Trophoblast cell (in vitro differentiated cells and primary cell): ENCODE results near the gene HSD17B8.

ENCODE experiments used
- DNase-seq, 2 donors: peaks; one replicate each; pipeline ENCODE4 v3.0.0-alpha.2; 2016
- H2AFZ ChIP-seq: 2 replicates; pipeline ENCODE4 v1.6.1; 2013; ENCODE audit warnings: low read length, moderate library complexity, mild to moderate bottlenecking; ENCODE audit not compliant: insufficient read depth, poor library complexity
- H2AK5ac ChIP-seq: 2 replicates; pipeline ENCODE4 v1.6.1; 2013; ENCODE audit warnings: mild to moderate bottlenecking, low read length
- H2BK120ac ChIP-seq: 2 replicates; pipeline ENCODE4 v1.6.1; 2013; ENCODE audit warnings: low read length, mild to moderate bottlenecking, moderate library complexity; ENCODE audit not compliant: insufficient read depth, poor library complexity
- H2BK12ac ChIP-seq: 2 replicates; pipeline ENCODE4 v1.6.1; 2013; ENCODE audit warnings: mild to moderate bottlenecking, low read length, moderate library complexity
- H2BK5ac ChIP-seq: 2 replicates; pipeline ENCODE4 v1.6.1; 2013; ENCODE audit warnings: low read length, low read depth, moderate library complexity, mild to moderate bottlenecking; ENCODE audit not compliant: poor library complexity
- H3K14ac ChIP-seq: 2 replicates; pipeline ENCODE4 v1.6.1; 2013; ENCODE audit warnings: mild to moderate bottlenecking, low read length
- H3K18ac ChIP-seq: 2 replicates; pipeline ENCODE4 v1.6.1; 2013; ENCODE audit warnings: mild to moderate bottlenecking, low read length
- H3K23ac ChIP-seq: 2 replicates; pipeline ENCODE4 v1.6.1; 2013; ENCODE audit warnings: low read length
- H3K27ac ChIP-seq: 2 replicates; pipeline ENCODE4 v1.5.1; 2013; ENCODE audit warnings: low read depth, mild to moderate bottlenecking, inconsistent platforms, low read length, moderate library complexity
- H3K27me3 ChIP-seq: 2 replicates; pipeline ENCODE4 v1.6.1; 2013; ENCODE audit warnings: inconsistent platforms, mild to moderate bottlenecking, low read length, moderate library complexity; ENCODE audit not compliant: insufficient read depth
- H3K36me3 ChIP-seq, 2 experiments: 1 replicate in 1 of 2; 2 replicates in 1 of 2; pipeline ENCODE4 v1.6.1; 2013; ENCODE audit warnings: low read length in 2 of 2, mild to moderate bottlenecking in 2 of 2, moderate library complexity in 1 of 2; ENCODE audit not compliant: insufficient read depth in 2 of 2, control insufficient read depth in 1 of 2
- H3K4ac ChIP-seq: 2 replicates; pipeline ENCODE4 v1.6.1; 2013; ENCODE audit warnings: low read depth, mild to moderate bottlenecking, low read length, moderate library complexity
- H3K4me1 ChIP-seq, 2 experiments: 1 replicate in 1 of 2; 2 replicates in 1 of 2; pipeline ENCODE4 v1.6.1; 2013; ENCODE audit warnings: low read length in 2 of 2, mild to moderate bottlenecking in 2 of 2, moderate library complexity in 1 of 2; ENCODE audit not compliant: insufficient read depth in 2 of 2, control insufficient read depth in 1 of 2
- H3K4me2 ChIP-seq: 2 replicates; pipeline ENCODE4 v1.6.1; 2013; ENCODE audit warnings: inconsistent platforms, mild to moderate bottlenecking, low read length, moderate library complexity
- H3K4me3 ChIP-seq: 2 replicates; pipeline ENCODE4 v1.5.1; 2013; ENCODE audit warnings: mild to moderate bottlenecking, low read depth, low read length, inconsistent platforms
- H3K79me1 ChIP-seq: one replicate; pipeline ENCODE4 v1.6.1; 2013; ENCODE audit warnings: low read length
- H3K79me2 ChIP-seq: 2 replicates; pipeline ENCODE4 v1.6.1; 2013; ENCODE audit warnings: low read length, mild to moderate bottlenecking; ENCODE audit not compliant: control insufficient read depth, insufficient read depth, poor library complexity
- H3K9ac ChIP-seq: 2 replicates; pipeline ENCODE4 v1.6.1; 2013; ENCODE audit warnings: mild to moderate bottlenecking, low read length
- H3K9me3 ChIP-seq: 2 replicates; pipeline ENCODE4 v1.6.1; 2013; ENCODE audit warnings: low read depth, mild to moderate bottlenecking, control low read depth, inconsistent platforms, low read length; ENCODE audit not compliant: insufficient read depth
- H4K12ac ChIP-seq: 2 replicates; pipeline ENCODE4 v1.6.1; 2013; ENCODE audit warnings: low read depth, mild to moderate bottlenecking, low read length, moderate library complexity
- H4K8ac ChIP-seq: 2 replicates; pipeline ENCODE4 v1.6.1; 2013; ENCODE audit warnings: low read depth, mild to moderate bottlenecking, low read length, moderate library complexity
- H4K91ac ChIP-seq: one replicate; pipeline ENCODE4 v1.6.1; 2013; ENCODE audit warnings: low read depth, mild to moderate bottlenecking, low read length, moderate library complexity
- WGBS: extraction: QIAGEN DNeasy Blood & Tissue Kit; methylation state at CpG from one replicate; pipeline ENCODE4 v1.1.7; 2013; ENCODE audit warnings: missing lambda C conversion rate; ENCODE audit not compliant: insufficient read length, insufficient coverage; ENCODE audit errors: extremely low coverage; 5-methylcytosine and 5-hydroxymethylcytosine counted together

Gene HSD17B8

GRCh38 chr6:33195304-33196165, 8.9 kb upstream of the HSD17B8 start:
- Histone ChIP-seq H3K18ac (no peak overlapping the region), H4K12ac (no peak overlapping the region), H2AFZ (no peak overlapping the region), H3K14ac (no peak overlapping the region), H3K79me1 (peaks cover 10% of the 10 kb centered on the region), H3K9ac (no peak overlapping the region), H3K36me3 (peaks cover 18 to 21% of the 10 kb centered on the region in 2 experiments), H2AK5ac (no peak overlapping the region), H3K4me2 (no peak overlapping the region), H3K79me2 (peaks cover 5% of the 10 kb centered on the region), H2BK12ac (no peak overlapping the region), H3K9me3 (no peaks in the 10 kb centered on the region), H3K4me1 (peaks cover 23 to 26% of the 10 kb centered on the region in 2 experiments), H3K23ac (no peak overlapping the region), H2BK5ac (no peak overlapping the region), H2BK120ac (no peak overlapping the region), H4K8ac (no peak overlapping the region), H3K4me3 (no peak overlapping the region), H3K27me3 (peaks cover 6% of the 10 kb centered on the region), H3K4ac (no peak overlapping the region), H4K91ac (no peak overlapping the region), H3K27ac (no peak overlapping the region)
- no peak for DNase-seq
- WGBS, result no CpG with 5 or more reads among the region's 15 CpGs

GRCh38 chr6:33197431-33198048, 6.9 kb upstream of the HSD17B8 start:
- Histone ChIP-seq H3K9me3 (peaks cover 3% of the 10 kb centered on the region), H2BK12ac (no peak overlapping the region), H3K9ac (no peak overlapping the region), H3K23ac (no peak overlapping the region), H3K4me3 (no peak overlapping the region), H2BK5ac (no peak overlapping the region), H3K4me1 (peaks cover 24% of the 10 kb centered on the region in 2 experiments), H3K36me3 (peaks cover 30 to 33% of the 10 kb centered on the region in 2 experiments), H4K12ac (no peak overlapping the region), H3K27ac (no peak overlapping the region), H2BK120ac (no peak overlapping the region), H4K91ac (no peak overlapping the region), H4K8ac (no peak overlapping the region), H3K4me2 (no peak overlapping the region), H2AFZ (no peak overlapping the region), H3K18ac (no peak overlapping the region), H3K79me2 (peaks cover 17% of the 10 kb centered on the region), H3K79me1 (peaks cover 15% of the 10 kb centered on the region), H3K14ac (no peak overlapping the region), H3K4ac (no peak overlapping the region), H2AK5ac (no peak overlapping the region), H3K27me3 (peaks cover 5% of the 10 kb centered on the region)
- DNase-seq, result peak; percentile 39 to 76
- no CpG with 5 or more reads among the region's 12 CpGs for WGBS

GRCh38 chr6:33198159-33198852, 6.1 kb upstream of the HSD17B8 start:
- no CpG with 5 or more reads among the region's 6 CpGs for WGBS
- H2BK5ac ChIP-seq, result no peak overlapping the region
- H3K4me3 ChIP-seq, result no peak overlapping the region
- no peak overlapping the region for H4K91ac ChIP-seq
- H3K9ac ChIP-seq, result no peak overlapping the region
- H4K8ac ChIP-seq, result no peak overlapping the region
- peaks cover 3% of the 10 kb centered on the region for H3K9me3 ChIP-seq
- peaks cover 17% of the 10 kb centered on the region for H3K79me2 ChIP-seq
- no peak overlapping the region for H4K12ac ChIP-seq
- no peak overlapping the region for H2AK5ac ChIP-seq
- no peak overlapping the region for H2BK12ac ChIP-seq
- H2AFZ ChIP-seq, result no peak overlapping the region
- H3K36me3 ChIP-seq, result peaks cover 37 to 38% of the 10 kb centered on the region in 2 experiments
- peaks cover 18% of the 10 kb centered on the region in 2 experiments for H3K4me1 ChIP-seq
- no peak overlapping the region for H2BK120ac ChIP-seq
- no peak for DNase-seq
- no peak overlapping the region for H3K4ac ChIP-seq
- H3K14ac ChIP-seq, result no peak overlapping the region
- H3K4me2 ChIP-seq, result no peak overlapping the region
- no peak overlapping the region for H3K27ac ChIP-seq
- no peak overlapping the region for H3K23ac ChIP-seq
- H3K27me3 ChIP-seq, result no peaks in the 10 kb centered on the region
- no peak overlapping the region for H3K18ac ChIP-seq
- H3K79me1 ChIP-seq, result peaks cover 11% of the 10 kb centered on the region

- DNase-seq, result no peak
- no peak overlapping the region for H3K9ac ChIP-seq
- H3K4me1 ChIP-seq, result peaks cover 12 to 20% of the 10 kb centered on the region in 2 experiments
- no peak overlapping the region for H2BK120ac ChIP-seq
- H2AK5ac ChIP-seq, result no peak overlapping the region
- no peak overlapping the region for H3K4me3 ChIP-seq
- H3K79me2 ChIP-seq, result peaks cover 17% of the 10 kb centered on the region
- no peak overlapping the region for H3K23ac ChIP-seq
- H2AFZ ChIP-seq, result no peak overlapping the region
- H3K4ac ChIP-seq, result no peak overlapping the region
- WGBS, result no CpG with 5 or more reads among the region's 3 CpGs
- peaks cover 3% of the 10 kb centered on the region for H3K9me3 ChIP-seq
- H3K18ac ChIP-seq, result no peak overlapping the region
- no peaks in the 10 kb centered on the region for H3K27me3 ChIP-seq
- H4K8ac ChIP-seq, result no peak overlapping the region
- no peak overlapping the region for H2BK12ac ChIP-seq
- no peak overlapping the region for H4K12ac ChIP-seq
- H3K79me1 ChIP-seq, result peaks cover 11% of the 10 kb centered on the region
- no peak overlapping the region for H3K27ac ChIP-seq
- H3K14ac ChIP-seq, result no peak overlapping the region
- H2BK5ac ChIP-seq, result no peak overlapping the region
- H4K91ac ChIP-seq, result no peak overlapping the region
- peak overlapping the region; percentile 90 for H3K4me2 ChIP-seq
- peaks cover 43 to 44% of the 10 kb centered on the region in 2 experiments for H3K36me3 ChIP-seq
Measured at GRCh38 chr6:33198853-33199436, 5.5 kb upstream of the HSD17B8 start.
